ENCODE results near the gene B3GALT5. TPM values are rescaled to one million over a fixed set of nuclear protein-coding genes. Genes with fewer than 3 reads are reported as not detected.

The B3GALT5 gene
- total RNA-seq, 2 experiments from 2014 or later, result not detected

GRCh38 chr21:39602793-39603192 lies 9.9 kb upstream of the B3GALT5 start:
- Mint-ChIP-seq H3K36me3 (ENCODE audit: low read depth) (no peaks in the 10 kb centered on the region), H3K9me3 (no peaks in the 10 kb centered on the region), H3K27ac (no peak overlapping the region), H3K27me3 (no peaks in the 10 kb centered on the region), H3K4me1 (ENCODE audit: low read depth) (no peaks in the 10 kb centered on the region), H3K4me3 (no peak overlapping the region)
- POLR2A ChIA-PET, result no interaction called here
- ATAC-seq (no peak), DNase-seq (no peak)
- TF ChIP-seq, protein P1, sequence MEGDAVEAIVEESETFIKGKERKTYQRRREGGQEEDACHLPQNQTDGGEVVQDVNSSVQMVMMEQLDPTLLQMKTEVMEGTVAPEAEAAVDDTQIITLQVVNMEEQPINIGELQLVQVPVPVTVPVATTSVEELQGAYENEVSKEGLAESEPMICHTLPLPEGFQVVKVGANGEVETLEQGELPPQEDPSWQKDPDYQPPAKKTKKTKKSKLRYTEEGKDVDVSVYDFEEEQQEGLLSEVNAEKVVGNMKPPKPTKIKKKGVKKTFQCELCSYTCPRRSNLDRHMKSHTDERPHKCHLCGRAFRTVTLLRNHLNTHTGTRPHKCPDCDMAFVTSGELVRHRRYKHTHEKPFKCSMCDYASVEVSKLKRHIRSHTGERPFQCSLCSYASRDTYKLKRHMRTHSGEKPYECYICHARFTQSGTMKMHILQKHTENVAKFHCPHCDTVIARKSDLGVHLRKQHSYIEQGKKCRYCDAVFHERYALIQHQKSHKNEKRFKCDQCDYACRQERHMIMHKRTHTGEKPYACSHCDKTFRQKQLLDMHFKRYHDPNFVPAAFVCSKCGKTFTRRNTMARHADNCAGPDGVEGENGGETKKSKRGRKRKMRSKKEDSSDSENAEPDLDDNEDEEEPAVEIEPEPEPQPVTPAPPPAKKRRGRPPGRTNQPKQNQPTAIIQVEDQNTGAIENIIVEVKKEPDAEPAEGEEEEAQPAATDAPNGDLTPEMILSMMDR (IDR thresholded peaks at IDR 0.05), result no peak
- CTCF ChIA-PET, result no interaction called here
- intact Hi-C loops (cut with micrococcal nuclease), result no loop called here

DNA sequence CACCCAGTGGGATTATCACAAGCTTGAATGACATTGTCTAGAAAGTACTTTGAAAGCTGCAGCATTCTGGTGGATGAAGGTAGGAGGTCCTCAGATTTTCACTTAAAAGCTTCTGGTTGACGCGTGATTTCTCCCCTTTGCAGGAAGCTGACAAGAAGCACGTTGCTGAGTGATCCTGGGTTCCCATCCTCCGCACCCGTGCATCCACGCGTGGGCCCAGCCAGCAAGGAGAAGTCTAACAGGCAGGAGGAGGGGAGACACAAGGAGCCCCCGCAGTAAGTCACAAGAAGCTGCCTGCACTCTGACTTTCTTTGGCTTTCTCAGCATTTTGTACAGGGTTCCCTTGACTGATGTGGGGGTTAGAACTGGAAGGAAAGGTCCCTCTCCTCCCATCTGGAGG lies 7.8 kb upstream of the B3GALT5 start:
- intact Hi-C loops (cut with micrococcal nuclease), result no loop called here
- Mint-ChIP-seq H3K4me1 (ENCODE audit: low read depth) (no peaks in the 10 kb centered on the region), H3K36me3 (ENCODE audit: low read depth) (no peaks in the 10 kb centered on the region), H3K27me3 (no peaks in the 10 kb centered on the region), H3K27ac (no peak overlapping the region), H3K9me3 (no peaks in the 10 kb centered on the region), H3K4me3 (no peak overlapping the region)
- no peak for ATAC-seq
- CTCF ChIA-PET, result no interaction called here
- no peak for DNase-seq
- POLR2A ChIA-PET, result no interaction called here
- TF ChIP-seq, protein P1 (IDR thresholded peaks at IDR 0.05), result no peak

GRCh38 chr21:39610703-39611102 lies 2.0 kb upstream of the B3GALT5 start:
- H3K9me3 Mint-ChIP-seq, result no peaks in the 10 kb centered on the region
- CTCF ChIA-PET, result no interaction called here
- H3K27me3 Mint-ChIP-seq, result peaks cover 28% of the 10 kb centered on the region
- TF ChIP-seq, protein P1 (IDR thresholded peaks at IDR 0.05), result no peak
- H3K4me1 Mint-ChIP-seq (ENCODE audit: low read depth), result peaks cover 10% of the 10 kb centered on the region
- H3K4me3 Mint-ChIP-seq, result no peak overlapping the region
- no peak overlapping the region for H3K27ac Mint-ChIP-seq
- POLR2A ChIA-PET, result no interaction called here
- DNase-seq (no peak), ATAC-seq (no peak)
- no peaks in the 10 kb centered on the region for H3K36me3 Mint-ChIP-seq (ENCODE audit: low read depth)
- intact Hi-C loops (cut with micrococcal nuclease), result no loop called here

DNA sequence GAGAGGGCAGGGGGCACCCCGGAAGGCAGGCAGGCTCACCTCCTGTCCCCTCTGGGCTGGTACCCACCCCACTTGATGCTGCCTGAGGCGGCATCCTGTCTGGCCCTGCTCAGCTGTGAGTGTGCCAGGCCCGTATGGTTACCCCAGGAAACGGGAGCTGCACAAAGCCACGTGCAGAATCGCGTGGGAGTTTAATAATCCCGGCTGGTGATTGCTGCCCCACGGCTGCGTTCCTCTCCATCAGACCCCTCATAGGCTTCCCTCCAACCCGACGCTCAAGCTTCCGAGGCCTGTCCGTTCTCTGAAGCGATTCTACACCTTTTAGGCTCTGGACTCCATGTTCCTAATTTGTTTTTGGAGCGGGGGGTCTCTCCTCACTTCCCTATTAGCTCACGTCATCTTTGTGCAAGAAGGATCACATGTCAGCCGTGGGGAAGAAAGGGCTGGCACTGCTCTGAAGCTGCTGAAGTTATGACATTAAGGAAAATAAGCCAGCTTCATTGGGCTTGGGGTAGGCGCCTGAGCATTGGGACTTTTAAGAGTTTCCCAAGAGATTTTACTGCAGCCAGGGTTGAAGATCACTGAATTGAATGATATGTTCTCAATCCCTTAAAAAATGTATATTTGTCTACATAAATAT lies 1.1 kb upstream of the B3GALT5 start:
- H3K27me3 Mint-ChIP-seq, result peaks cover 31% of the 10 kb centered on the region

More for the DNA sequence above, 1.1 kb upstream of the B3GALT5 start:
- TF ChIP-seq, protein P1 (IDR thresholded peaks at IDR 0.05), result no peak
- Mint-ChIP-seq H3K4me3 (no peak overlapping the region), H3K9me3 (no peaks in the 10 kb centered on the region), H3K27ac (no peak overlapping the region), H3K4me1 (ENCODE audit: low read depth) (peaks cover 10% of the 10 kb centered on the region), H3K36me3 (ENCODE audit: low read depth) (no peaks in the 10 kb centered on the region)
- ChIA-PET POLR2A (no interaction called here), CTCF (no interaction called here)
- intact Hi-C loops (cut with micrococcal nuclease), result no loop called here
- no peak for DNase-seq
- no peak for ATAC-seq

Measured in activated CD8-positive, alpha-beta T cell treated with anti-CD3 and anti-CD28 coated beads for 36 hours (primary cell).